Tibial nerve (tissue), 4 donors: Measurements from ENCODE around the gene MRPL19. TPM values are rescaled to one million over a fixed set of nuclear protein-coding genes. Genes with fewer than 3 reads are reported as not detected.

ENCODE experiments used
- DNase-seq, 2 donors: peaks; one replicate each; pipeline ENCODE4 v3.0.0-alpha.2; 2019; ENCODE audit warnings: low spot score in 2 of 2
- H3K27ac ChIP-seq, 4 donors: fragments of 200-600 bp; sonication (generic) in 3 of 4; one replicate each; pipeline ENCODE4 v1.5.1; 2017 to 2019; ENCODE audit warnings: mild to moderate bottlenecking in 1 of 4
- H3K27me3 ChIP-seq, 2 donors: fragments of 200-600 bp; sonication (generic) in 1 of 2; one replicate each; pipeline versions ENCODE4 v1.5.1 to v1.6.0; 2017 to 2019
- H3K36me3 ChIP-seq, 3 donors: fragments of 200-600 bp; sonication (generic); one replicate each; pipeline ENCODE4 v1.5.1; 2018 to 2019
- H3K4me1 ChIP-seq, 4 donors: fragments of 200-600 bp; sonication (generic) in 3 of 4; one replicate each; pipeline ENCODE4 v1.5.1; 2017 to 2019
- H3K4me3 ChIP-seq, 4 donors: fragments of 200-600 bp; sonication (generic) in 3 of 4; one replicate each; pipeline ENCODE4 v1.5.1; 2017 to 2019; ENCODE audit warnings: mild to moderate bottlenecking in 1 of 4, moderate library complexity in 1 of 4
- H3K9me3 ChIP-seq, 4 donors: fragments of 200-600 bp; sonication (generic) in 3 of 4; one replicate each; pipeline ENCODE4 v1.5.1; 2017 to 2019
- CTCF ChIP-seq, 5 experiments: fragments of 200-600 bp in 3 of 5; fragments of 450-650 bp in 2 of 5; sonication (generic) in 3 of 5; IDR thresholded peaks; one replicate each; pipeline ENCODE4 v1.5.1; 2016 to 2019; ENCODE audit warnings: antibody characterized with exemption in 5 of 5, mild to moderate bottlenecking in 3 of 5, moderate library complexity in 2 of 5
- EP300 ChIP-seq, 2 donors: sonication (generic); formaldehyde crosslinking; IDR thresholded peaks; one replicate each; pipeline ENCODE4 v1.6.1; 2017; ENCODE audit warnings: antibody characterized with exemption in 2 of 2, mild to moderate bottlenecking in 1 of 2
- POLR2A ChIP-seq, 2 donors: fragments of 450-650 bp; IDR thresholded peaks; one replicate each; pipeline ENCODE4 v1.6.1; 2017; ENCODE audit warnings: antibody characterized with exemption in 2 of 2, mild to moderate bottlenecking in 2 of 2, moderate library complexity in 2 of 2
- WGBS, 2 donors: methylation state at CpG; one replicate each; pipeline ENCODE4 v1.1.5; 2018; 5-methylcytosine and 5-hydroxymethylcytosine counted together
- total RNA-seq, 4 donors: library from RNA; depleted of rRNA; stranded (reverse); fragments of >200 nt; gene quantifications; one replicate each; pipeline ENCODE4 v1.1.0, GENCODE V29; 2016

MRPL19 gene
- total RNA-seq, 4 donors from 2014 or later = 27.9 to 52.9 (median 34.9) TPM

GRCh38 chr2:75702593-75702992 lies 56.0 kb downstream of the MRPL19 start:
- WGBS, 2 donors = 95 to 98% methylated on average over 4 of the region's 4 CpGs
- peaks cover 0 to 82% (median under 1%) of the 10 kb centered on the region in 3 donors for H3K36me3 ChIP-seq
- no peaks in the 10 kb centered on the region for H3K27me3 ChIP-seq
- H3K27ac ChIP-seq = no peak overlapping the region
- H3K4me1 ChIP-seq = peaks cover 0 to 7% (median 0%) of the 10 kb centered on the region in 4 donors
- TF ChIP-seq POLR2A (IDR thresholded peaks at IDR 0.05) (no peak), EP300 (IDR thresholded peaks at IDR 0.05) (no peak), CTCF (IDR thresholded peaks at IDR 0.05) (no peak)
- H3K9me3 ChIP-seq = peaks cover 0 to 3% (median 0%) of the 10 kb centered on the region in 4 donors
- H3K4me3 ChIP-seq = no peak overlapping the region
- DNase-seq = no peak

- TF ChIP-seq POLR2A (IDR thresholded peaks at IDR 0.05) (no peak), EP300 (IDR thresholded peaks at IDR 0.05) (no peak), CTCF (IDR thresholded peaks at IDR 0.05) (no peak)
- Histone ChIP-seq H3K27me3 (no peaks in the 10 kb centered on the region), H3K36me3 (peaks cover 0 to 70% (median 0%) of the 10 kb centered on the region in 3 donors), H3K9me3 (no peaks in the 10 kb centered on the region), H3K27ac (no peak overlapping the region), H3K4me1 (peaks cover 0 to 17% (median 1%) of the 10 kb centered on the region in 4 donors), H3K4me3 (no peak overlapping the region)
- no peak for DNase-seq
- 78 to 79% methylated on average over 4 of the region's 4 CpGs for WGBS, 2 donors
Observed at GRCh38 chr2:75703589-75704287, 57.2 kb downstream of the MRPL19 start.

- Histone ChIP-seq H3K9me3 (no peaks in the 10 kb centered on the region), H3K27me3 (no peaks in the 10 kb centered on the region), H3K36me3 (peaks cover 0 to 50% (median 0%) of the 10 kb centered on the region in 3 donors), H3K4me1 (peaks cover 0 to 31% (median 12%) of the 10 kb centered on the region in 4 donors), H3K4me3 (no peak overlapping the region), H3K27ac (no peak overlapping the region)
- TF ChIP-seq CTCF (IDR thresholded peaks at IDR 0.05) (no peak), EP300 (IDR thresholded peaks at IDR 0.05) (no peak), POLR2A (IDR thresholded peaks at IDR 0.05) (no peak)
- DNase-seq = no peak
- 55 to 57% methylated on average over 1 of the region's 1 CpG for WGBS, 2 donors
Observed at GRCh38 chr2:75705921-75706320, 59.3 kb downstream of the MRPL19 start.

GRCh38 chr2:75707901-75708300 lies 61.3 kb downstream of the MRPL19 start:
- Histone ChIP-seq H3K4me1 (peaks cover 0 to 34% (median 12%) of the 10 kb centered on the region in 4 donors), H3K27ac (no peak overlapping the region), H3K36me3 (peaks cover 0 to 32% (median 0%) of the 10 kb centered on the region in 3 donors), H3K9me3 (no peaks in the 10 kb centered on the region), H3K4me3 (no peak overlapping the region), H3K27me3 (no peaks in the 10 kb centered on the region)
- DNase-seq = no peak
- no peak for TF ChIP-seq CTCF (IDR thresholded peaks at IDR 0.05)
- TF ChIP-seq POLR2A (IDR thresholded peaks at IDR 0.05) = no peak
- no peak for TF ChIP-seq EP300 (IDR thresholded peaks at IDR 0.05)
- 63 to 66% methylated on average over 3 of the region's 3 CpGs for WGBS, 2 donors

- WGBS, 2 donors = 17 to 20% methylated on average over 3 of the region's 3 CpGs
Observed at GRCh38 chr2:75709297-75709696, 62.7 kb downstream of the MRPL19 start.

More at GRCh38 chr2:75709297-75709696, 62.7 kb downstream of the MRPL19 start:
- Histone ChIP-seq H3K36me3 (peaks cover 0 to 18% (median 0%) of the 10 kb centered on the region in 3 donors), H3K27me3 (no peaks in the 10 kb centered on the region), H3K27ac (no peak overlapping the region), H3K9me3 (no peaks in the 10 kb centered on the region), H3K4me3 (peak overlapping the region in 3 of 4 donors; percentile 0 to 96 (median 78)), H3K4me1 (peaks cover 0 to 34% (median 12%) of the 10 kb centered on the region in 4 donors)
- DNase-seq = no peak
- TF ChIP-seq EP300 (IDR thresholded peaks at IDR 0.05) (no peak), POLR2A (IDR thresholded peaks at IDR 0.05) (no peak), CTCF (IDR thresholded peaks at IDR 0.05) (no peak)
